ENCODE measurements around the gene PSME3IP1.

The PSME3IP1 gene

DNA sequence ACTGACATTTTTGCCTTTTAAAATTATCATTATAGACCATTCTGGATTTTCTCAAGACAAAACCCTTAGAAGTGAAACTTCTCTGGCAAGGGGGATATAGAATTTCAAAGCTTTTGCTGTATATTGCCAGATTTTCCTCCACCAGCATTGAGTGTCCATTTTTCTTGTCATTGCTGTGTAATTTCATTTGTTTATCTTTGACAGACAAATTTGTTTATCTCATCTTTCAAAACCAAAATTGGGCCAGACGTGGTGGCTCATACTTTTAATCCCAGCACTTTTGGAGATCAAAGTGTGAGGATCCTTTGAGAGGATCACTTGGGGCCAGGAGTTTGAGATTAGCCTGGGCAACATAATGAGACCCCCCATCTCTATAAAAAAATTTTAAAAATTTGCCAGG lies 43.2 kb upstream of the PSME3IP1 start:
- TF ChIP-seq MYC (IDR thresholded peaks at IDR 0.05; ENCODE audit: low read depth, low read length), result no peak
- TF ChIP-seq, protein P1, sequence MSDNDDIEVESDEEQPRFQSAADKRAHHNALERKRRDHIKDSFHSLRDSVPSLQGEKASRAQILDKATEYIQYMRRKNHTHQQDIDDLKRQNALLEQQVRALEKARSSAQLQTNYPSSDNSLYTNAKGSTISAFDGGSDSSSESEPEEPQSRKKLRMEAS (IDR thresholded peaks at IDR 0.05; ENCODE audit: low read depth, low read length), result no peak
- no peak for TF ChIP-seq POLR2A (IDR thresholded peaks at IDR 0.05; ENCODE audit: extremely low read depth, insufficient read length)
- TF ChIP-seq, protein P2, sequence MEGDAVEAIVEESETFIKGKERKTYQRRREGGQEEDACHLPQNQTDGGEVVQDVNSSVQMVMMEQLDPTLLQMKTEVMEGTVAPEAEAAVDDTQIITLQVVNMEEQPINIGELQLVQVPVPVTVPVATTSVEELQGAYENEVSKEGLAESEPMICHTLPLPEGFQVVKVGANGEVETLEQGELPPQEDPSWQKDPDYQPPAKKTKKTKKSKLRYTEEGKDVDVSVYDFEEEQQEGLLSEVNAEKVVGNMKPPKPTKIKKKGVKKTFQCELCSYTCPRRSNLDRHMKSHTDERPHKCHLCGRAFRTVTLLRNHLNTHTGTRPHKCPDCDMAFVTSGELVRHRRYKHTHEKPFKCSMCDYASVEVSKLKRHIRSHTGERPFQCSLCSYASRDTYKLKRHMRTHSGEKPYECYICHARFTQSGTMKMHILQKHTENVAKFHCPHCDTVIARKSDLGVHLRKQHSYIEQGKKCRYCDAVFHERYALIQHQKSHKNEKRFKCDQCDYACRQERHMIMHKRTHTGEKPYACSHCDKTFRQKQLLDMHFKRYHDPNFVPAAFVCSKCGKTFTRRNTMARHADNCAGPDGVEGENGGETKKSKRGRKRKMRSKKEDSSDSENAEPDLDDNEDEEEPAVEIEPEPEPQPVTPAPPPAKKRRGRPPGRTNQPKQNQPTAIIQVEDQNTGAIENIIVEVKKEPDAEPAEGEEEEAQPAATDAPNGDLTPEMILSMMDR (IDR thresholded peaks at IDR 0.05; ENCODE audit: low read depth, low read length), result no peak
- no peak for DNase-seq (ENCODE audit: low read depth)
- no peak overlapping the region for H3K4me3 ChIP-seq (ENCODE audit: low read depth, low read length)

DNA sequence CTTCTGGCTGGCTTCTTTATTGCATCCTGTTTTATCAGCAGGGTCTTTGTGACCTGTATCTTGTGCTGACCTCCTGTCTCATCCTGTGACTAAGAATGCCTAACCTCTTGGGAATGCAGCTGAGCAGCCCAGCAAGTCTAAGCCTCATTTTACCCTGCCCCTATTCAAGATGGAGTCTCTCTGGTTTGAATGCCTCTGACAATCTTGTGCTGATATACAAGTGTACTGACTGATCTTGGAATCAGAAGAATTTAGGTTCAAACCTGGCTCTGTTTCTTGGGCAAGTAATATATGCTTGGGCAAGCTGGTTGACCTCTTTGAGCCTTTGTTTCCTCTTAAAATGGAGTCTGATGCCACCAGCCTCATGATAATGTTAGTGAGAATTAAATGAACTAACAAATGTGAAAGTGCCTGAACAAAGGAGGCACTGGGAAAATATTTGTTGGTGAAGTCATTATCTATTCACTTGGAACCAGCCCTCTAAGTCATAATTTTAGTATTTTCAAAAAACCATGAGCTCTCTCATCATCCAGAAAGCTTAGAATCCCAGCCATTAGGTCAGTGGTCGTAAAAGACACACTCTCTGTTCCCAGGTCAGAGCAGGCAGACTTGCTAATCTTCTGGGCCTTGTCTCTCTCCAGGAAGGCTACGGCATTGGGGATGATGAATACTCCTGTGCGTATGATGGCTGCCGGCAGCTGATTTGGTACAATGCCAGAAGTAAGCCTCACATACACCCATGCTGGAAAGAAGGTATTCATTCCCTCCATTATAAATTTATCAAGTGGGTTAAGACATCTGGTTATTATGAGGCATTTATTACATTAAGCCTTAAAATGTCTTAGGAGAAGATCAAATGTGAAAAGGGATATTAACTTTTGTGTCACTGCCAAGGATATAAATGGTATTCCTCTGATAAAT lies 41.1 kb upstream of the PSME3IP1 start:
- TF ChIP-seq, protein P2 (IDR thresholded peaks at IDR 0.05; ENCODE audit: low read depth, low read length), result no peak
- TF ChIP-seq POLR2A (IDR thresholded peaks at IDR 0.05; ENCODE audit: extremely low read depth, insufficient read length) (no peak), MYC (IDR thresholded peaks at IDR 0.05; ENCODE audit: low read depth, low read length) (no peak)
- TF ChIP-seq, protein P1 (IDR thresholded peaks at IDR 0.05; ENCODE audit: low read depth, low read length), result no peak
- no peak overlapping the region for H3K4me3 ChIP-seq (ENCODE audit: low read depth, low read length)
- no peak for DNase-seq (ENCODE audit: low read depth)

DNA sequence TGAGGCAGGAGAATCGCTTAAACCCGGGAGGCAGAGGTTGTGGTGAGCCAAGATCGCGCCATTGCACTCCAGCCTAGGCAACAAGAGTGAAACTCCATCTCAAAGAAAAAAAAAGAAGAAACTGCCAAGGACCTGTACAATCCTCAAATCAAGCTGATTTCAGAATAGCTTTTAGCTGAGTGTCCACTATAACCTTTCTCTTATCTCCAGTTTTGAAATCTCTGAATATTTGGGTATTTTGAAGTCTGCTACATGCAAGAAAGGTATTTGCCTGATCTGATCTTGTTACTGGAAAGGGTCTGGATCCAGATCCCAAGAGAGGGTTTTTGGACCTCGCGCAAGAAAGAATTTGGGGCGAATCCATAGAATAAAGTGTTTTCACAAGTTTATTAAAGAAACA lies 40.1 kb upstream of the PSME3IP1 start:
- DNase-seq (ENCODE audit: low read depth), result no peak
- H3K4me3 ChIP-seq (ENCODE audit: low read depth, low read length), result no peak overlapping the region
- TF ChIP-seq POLR2A (IDR thresholded peaks at IDR 0.05; ENCODE audit: extremely low read depth, insufficient read length) (no peak), MYC (IDR thresholded peaks at IDR 0.05; ENCODE audit: low read depth, low read length) (no peak)

DNA sequence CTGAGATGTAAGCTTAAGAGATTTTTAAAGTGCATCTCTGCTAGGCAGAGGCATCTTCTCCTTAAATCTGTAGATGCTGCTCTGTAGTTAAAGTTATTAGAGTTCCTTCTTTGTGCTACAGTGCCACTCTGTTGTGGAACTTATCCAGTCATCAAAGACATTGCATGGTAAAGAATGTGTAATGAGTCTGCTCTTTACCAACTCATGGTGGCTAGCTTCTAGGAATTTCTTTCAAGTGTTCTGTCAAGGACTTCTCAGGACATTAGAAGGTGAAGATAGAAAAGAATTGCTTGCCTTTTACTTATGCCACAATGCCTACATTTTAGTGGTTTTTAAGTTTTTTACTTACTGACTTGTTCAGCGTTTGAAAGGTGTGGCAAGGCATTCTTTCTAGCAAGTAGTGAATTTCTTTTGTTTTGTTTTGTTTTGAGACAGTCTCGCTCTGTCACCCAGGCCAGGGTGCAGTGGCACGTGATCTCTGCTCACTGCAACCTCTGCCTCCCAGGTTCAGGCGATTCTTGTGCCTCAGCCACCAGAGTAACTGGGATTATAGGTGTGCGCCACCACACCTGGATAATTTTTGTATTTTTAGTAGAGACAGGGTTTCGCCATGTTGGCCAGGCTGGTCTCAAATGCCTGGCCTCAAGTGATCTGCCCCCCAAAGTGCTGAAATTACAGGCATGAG lies 39.0 kb upstream of the PSME3IP1 start:
- DNase-seq (ENCODE audit: low read depth), result no peak
- TF ChIP-seq POLR2A (IDR thresholded peaks at IDR 0.05; ENCODE audit: extremely low read depth, insufficient read length) (no peak), MYC (IDR thresholded peaks at IDR 0.05; ENCODE audit: low read depth, low read length) (no peak)
- TF ChIP-seq, protein P1 (IDR thresholded peaks at IDR 0.05; ENCODE audit: low read depth, low read length), result no peak
- TF ChIP-seq, protein P2 (IDR thresholded peaks at IDR 0.05; ENCODE audit: low read depth, low read length), result no peak
- no peak overlapping the region for H3K4me3 ChIP-seq (ENCODE audit: low read depth, low read length)

DNA sequence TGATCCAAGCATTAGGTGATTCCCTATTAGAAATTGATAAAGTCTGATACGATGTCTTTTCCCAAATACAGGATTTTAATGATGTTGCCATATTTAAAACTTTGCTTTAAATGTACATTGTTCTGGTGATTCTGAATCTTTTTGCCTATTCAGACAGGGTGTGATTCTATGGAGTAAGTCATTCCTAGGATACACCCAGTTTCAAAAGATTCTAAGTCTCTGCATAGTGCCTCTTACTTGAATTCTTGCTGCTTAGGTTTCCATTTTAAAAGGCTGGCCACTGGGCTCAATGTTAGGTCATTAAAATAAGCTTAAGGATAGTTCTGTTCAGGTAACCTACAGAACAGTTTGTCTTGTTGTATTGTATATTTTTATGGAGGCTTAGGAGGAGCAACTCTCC lies 37.2 kb upstream of the PSME3IP1 start:
- DNase-seq (ENCODE audit: low read depth), result no peak
- no peak overlapping the region for H3K4me3 ChIP-seq (ENCODE audit: low read depth, low read length)
- TF ChIP-seq, protein P1 (IDR thresholded peaks at IDR 0.05; ENCODE audit: low read depth, low read length), result no peak
- TF ChIP-seq MYC (IDR thresholded peaks at IDR 0.05; ENCODE audit: low read depth, low read length) (no peak), POLR2A (IDR thresholded peaks at IDR 0.05; ENCODE audit: extremely low read depth, insufficient read length) (no peak)
- TF ChIP-seq, protein P2 (IDR thresholded peaks at IDR 0.05; ENCODE audit: low read depth, low read length), result no peak

DNA sequence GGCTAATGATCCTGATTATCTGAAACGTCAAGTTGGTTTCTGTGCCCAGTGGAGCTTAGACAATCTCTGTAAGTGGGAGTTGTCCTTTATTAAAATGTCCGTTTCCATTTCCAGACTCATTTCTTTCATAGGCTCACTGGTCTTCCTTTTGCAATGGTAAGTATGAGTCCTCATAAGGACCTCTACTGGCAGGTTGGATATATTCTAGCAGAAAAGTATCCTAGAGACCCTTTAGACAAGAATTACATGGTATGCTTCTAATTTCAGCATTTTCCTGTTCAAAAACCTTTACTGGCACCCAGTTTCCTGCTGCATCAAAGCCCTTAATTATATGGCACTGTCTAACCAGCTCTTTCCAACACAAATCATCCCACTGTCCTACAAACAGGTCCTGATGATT lies 31.1 kb upstream of the PSME3IP1 start:
- no peak for TF ChIP-seq MYC (IDR thresholded peaks at IDR 0.05; ENCODE audit: low read depth, low read length)
- TF ChIP-seq POLR2A (IDR thresholded peaks at IDR 0.05; ENCODE audit: extremely low read depth, insufficient read length), result no peak
- TF ChIP-seq, protein P1 (IDR thresholded peaks at IDR 0.05; ENCODE audit: low read depth, low read length), result no peak
- TF ChIP-seq, protein P2 (IDR thresholded peaks at IDR 0.05; ENCODE audit: low read depth, low read length), result no peak
- no peak for DNase-seq (ENCODE audit: low read depth)
- no peak overlapping the region for H3K4me3 ChIP-seq (ENCODE audit: low read depth, low read length)

Data from NB4 (cell line).